Measurements from ENCODE around the gene LRTM2.

The LRTM2 gene

GRCh38 chr12:1869145-1869544 is 48.8 kb downstream of the LRTM2 start:
- TF ChIP-seq FOXP2 (optimal IDR thresholded peaks at IDR 0.05; ENCODE audit: borderline replicate concordance, extremely low read depth, extremely low read length, insufficient read depth) (no peak), SIN3A (IDR thresholded peaks at IDR 0.05; ENCODE audit: borderline replicate concordance, insufficient read depth, low read length) (no peak), REST (IDR thresholded peaks at IDR 0.05; ENCODE audit: insufficient read depth in 1 of 2, low read depth in 2 of 2, low read length in 2 of 2) (no peak), POLR2AphosphoS5 (IDR thresholded peaks at IDR 0.05; ENCODE audit: low read depth, low read length) (no peak), TAF1 (IDR thresholded peaks at IDR 0.05; ENCODE audit: borderline replicate concordance, insufficient read depth, low read length) (no peak)

DNA sequence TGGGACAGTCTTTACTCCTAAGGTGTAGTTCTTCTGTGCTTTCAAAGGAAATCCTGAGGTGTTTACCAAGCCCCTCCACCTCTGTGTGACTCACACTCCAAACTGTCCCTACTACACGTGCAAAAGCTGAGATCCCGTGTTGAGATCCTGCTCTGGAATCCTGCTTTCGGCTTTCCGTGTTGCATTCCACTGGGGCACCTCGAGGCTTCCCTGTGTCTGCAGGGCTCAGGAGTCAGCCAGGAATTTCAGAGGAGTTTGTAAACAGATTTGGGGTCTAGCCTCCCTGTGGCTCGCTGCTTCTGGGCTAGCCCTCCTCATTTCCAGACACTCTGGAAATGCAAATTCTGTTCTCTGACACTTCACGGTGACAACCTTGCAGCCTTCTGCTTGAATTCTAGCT is 49.7 kb downstream of the LRTM2 start:
- no peak for TF ChIP-seq SIN3A (IDR thresholded peaks at IDR 0.05; ENCODE audit: borderline replicate concordance, insufficient read depth, low read length)
- no peak for TF ChIP-seq TAF1 (IDR thresholded peaks at IDR 0.05; ENCODE audit: borderline replicate concordance, insufficient read depth, low read length)
- no peak for TF ChIP-seq POLR2AphosphoS5 (IDR thresholded peaks at IDR 0.05; ENCODE audit: low read depth, low read length)
- TF ChIP-seq FOXP2 (optimal IDR thresholded peaks at IDR 0.05; ENCODE audit: borderline replicate concordance, extremely low read depth, extremely low read length, insufficient read depth) = no peak
- TF ChIP-seq REST (IDR thresholded peaks at IDR 0.05; ENCODE audit: insufficient read depth in 1 of 2, low read depth in 2 of 2, low read length in 2 of 2) = no peak

GRCh38 chr12:1870998-1871917 is 50.9 kb downstream of the LRTM2 start:
- TF ChIP-seq TAF1 (IDR thresholded peaks at IDR 0.05; ENCODE audit: borderline replicate concordance, insufficient read depth, low read length) = no peak
- TF ChIP-seq POLR2AphosphoS5 (IDR thresholded peaks at IDR 0.05; ENCODE audit: low read depth, low read length) = no peak
- no peak for TF ChIP-seq FOXP2 (optimal IDR thresholded peaks at IDR 0.05; ENCODE audit: borderline replicate concordance, extremely low read depth, extremely low read length, insufficient read depth)
- no peak for TF ChIP-seq SIN3A (IDR thresholded peaks at IDR 0.05; ENCODE audit: borderline replicate concordance, insufficient read depth, low read length)
- no peak for TF ChIP-seq REST (IDR thresholded peaks at IDR 0.05; ENCODE audit: insufficient read depth in 1 of 2, low read depth in 2 of 2, low read length in 2 of 2)

GRCh38 chr12:1872001-1872400 is 51.6 kb downstream of the LRTM2 start:
- no peak for TF ChIP-seq SIN3A (IDR thresholded peaks at IDR 0.05; ENCODE audit: borderline replicate concordance, insufficient read depth, low read length)
- TF ChIP-seq FOXP2 (optimal IDR thresholded peaks at IDR 0.05; ENCODE audit: borderline replicate concordance, extremely low read depth, extremely low read length, insufficient read depth) = no peak
- no peak for TF ChIP-seq TAF1 (IDR thresholded peaks at IDR 0.05; ENCODE audit: borderline replicate concordance, insufficient read depth, low read length)
- TF ChIP-seq REST (IDR thresholded peaks at IDR 0.05; ENCODE audit: insufficient read depth in 1 of 2, low read depth in 2 of 2, low read length in 2 of 2) = no peak
- TF ChIP-seq POLR2AphosphoS5 (IDR thresholded peaks at IDR 0.05; ENCODE audit: low read depth, low read length) = no peak

All from PFSK-1 (cell line).